WTC11 (cell line): ENCODE data around the gene CDK18.

Experiments
- ATF3 ChIP-seq: sonication (generic); formaldehyde crosslinking; conservative IDR thresholded peaks from 2 replicates; pipeline ENCODE4 v1.8.1; 2022; ENCODE audit warnings: mild to moderate bottlenecking, missing genetic modification reagents
- CTCF ChIP-seq: fragments of 200-600 bp; IDR thresholded peaks from 2 replicates; pipeline ENCODE4 v1.8.0; 2022; ENCODE audit warnings: antibody characterized with exemption
- ELF4 ChIP-seq: sonication (generic); formaldehyde crosslinking; IDR thresholded peaks from 2 replicates; pipeline ENCODE4 v1.8.1; 2022; ENCODE audit warnings: low read depth, mild to moderate bottlenecking, moderate library complexity, missing genetic modification reagents
- NFE2L1 ChIP-seq: sonication (generic); formaldehyde crosslinking; IDR thresholded peaks from 2 replicates; pipeline ENCODE4 v1.8.1; 2023; ENCODE audit warnings: missing genetic modification reagents
- NR3C1 ChIP-seq: sonication (generic); formaldehyde crosslinking; conservative IDR thresholded peaks from 2 replicates; pipeline ENCODE4 v1.8.1; 2023; ENCODE audit warnings: low read depth, mild to moderate bottlenecking, missing genetic modification reagents
- SMAD3 ChIP-seq: sonication (generic); formaldehyde crosslinking; IDR thresholded peaks from 2 replicates; pipeline ENCODE4 v1.8.0; 2022; ENCODE audit warnings: missing genetic modification reagents, mild to moderate bottlenecking, borderline replicate concordance
- SP1 ChIP-seq: sonication (generic); formaldehyde crosslinking; conservative IDR thresholded peaks from 2 replicates; pipeline ENCODE4 v1.8.1; 2022; ENCODE audit warnings: missing genetic modification reagents
- TCF7 ChIP-seq: sonication (generic); formaldehyde crosslinking; IDR thresholded peaks from 2 replicates; pipeline ENCODE4 v1.8.0; 2022; ENCODE audit warnings: mild to moderate bottlenecking, low read depth, missing genetic modification reagents, moderate library complexity
- ZBTB21 ChIP-seq: sonication (generic); formaldehyde crosslinking; IDR thresholded peaks from 2 replicates; pipeline ENCODE4 v1.8.1; 2023; ENCODE audit warnings: mild to moderate bottlenecking, missing genetic modification reagents, borderline replicate concordance
- TF ChIP-seq, protein P1 (sequence below): sonication (generic); formaldehyde crosslinking; conservative IDR thresholded peaks from 2 replicates; pipeline ENCODE4 v1.8.1; 2023; ENCODE audit warnings: mild to moderate bottlenecking, low read depth, missing genetic modification reagents, moderate library complexity
- TF ChIP-seq, protein P2 (sequence below): sonication (generic); formaldehyde crosslinking; IDR thresholded peaks from 2 replicates; pipeline ENCODE4 v1.8.0; 2022; ENCODE audit warnings: mild to moderate bottlenecking, missing genetic modification reagents
- TF ChIP-seq, protein P3 (sequence below): sonication (generic); formaldehyde crosslinking; IDR thresholded peaks from 2 replicates; pipeline ENCODE4 v1.8.1; 2022; ENCODE audit warnings: low read depth, missing genetic modification reagents, borderline replicate concordance

GRCh38 chr1:205458777-205459566 is 45.5 kb upstream of the CDK18 start:
- no peak for TF ChIP-seq CTCF
- TF ChIP-seq, protein P1, sequence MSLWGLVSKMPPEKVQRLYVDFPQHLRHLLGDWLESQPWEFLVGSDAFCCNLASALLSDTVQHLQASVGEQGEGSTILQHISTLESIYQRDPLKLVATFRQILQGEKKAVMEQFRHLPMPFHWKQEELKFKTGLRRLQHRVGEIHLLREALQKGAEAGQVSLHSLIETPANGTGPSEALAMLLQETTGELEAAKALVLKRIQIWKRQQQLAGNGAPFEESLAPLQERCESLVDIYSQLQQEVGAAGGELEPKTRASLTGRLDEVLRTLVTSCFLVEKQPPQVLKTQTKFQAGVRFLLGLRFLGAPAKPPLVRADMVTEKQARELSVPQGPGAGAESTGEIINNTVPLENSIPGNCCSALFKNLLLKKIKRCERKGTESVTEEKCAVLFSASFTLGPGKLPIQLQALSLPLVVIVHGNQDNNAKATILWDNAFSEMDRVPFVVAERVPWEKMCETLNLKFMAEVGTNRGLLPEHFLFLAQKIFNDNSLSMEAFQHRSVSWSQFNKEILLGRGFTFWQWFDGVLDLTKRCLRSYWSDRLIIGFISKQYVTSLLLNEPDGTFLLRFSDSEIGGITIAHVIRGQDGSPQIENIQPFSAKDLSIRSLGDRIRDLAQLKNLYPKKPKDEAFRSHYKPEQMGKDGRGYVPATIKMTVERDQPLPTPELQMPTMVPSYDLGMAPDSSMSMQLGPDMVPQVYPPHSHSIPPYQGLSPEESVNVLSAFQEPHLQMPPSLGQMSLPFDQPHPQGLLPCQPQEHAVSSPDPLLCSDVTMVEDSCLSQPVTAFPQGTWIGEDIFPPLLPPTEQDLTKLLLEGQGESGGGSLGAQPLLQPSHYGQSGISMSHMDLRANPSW = no peak
- no peak for TF ChIP-seq ZBTB21
- no peak for TF ChIP-seq ELF4 (CRISPR knock-in tag)
- TF ChIP-seq SMAD3 (CRISPR knock-in tag) = peak; percentile 74; the same call in 1 of the 2 replicates
- TF ChIP-seq ATF3 (CRISPR knock-in tag) = no peak
- TF ChIP-seq SP1 (CRISPR knock-in tag) = no peak
- TF ChIP-seq, protein P2, sequence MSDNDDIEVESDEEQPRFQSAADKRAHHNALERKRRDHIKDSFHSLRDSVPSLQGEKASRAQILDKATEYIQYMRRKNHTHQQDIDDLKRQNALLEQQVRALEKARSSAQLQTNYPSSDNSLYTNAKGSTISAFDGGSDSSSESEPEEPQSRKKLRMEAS (CRISPR knock-in tag) = peak; percentile 20; the same call in 1 of the 2 replicates
- no peak for TF ChIP-seq NR3C1
- no peak for TF ChIP-seq TCF7
- TF ChIP-seq, protein P3, sequence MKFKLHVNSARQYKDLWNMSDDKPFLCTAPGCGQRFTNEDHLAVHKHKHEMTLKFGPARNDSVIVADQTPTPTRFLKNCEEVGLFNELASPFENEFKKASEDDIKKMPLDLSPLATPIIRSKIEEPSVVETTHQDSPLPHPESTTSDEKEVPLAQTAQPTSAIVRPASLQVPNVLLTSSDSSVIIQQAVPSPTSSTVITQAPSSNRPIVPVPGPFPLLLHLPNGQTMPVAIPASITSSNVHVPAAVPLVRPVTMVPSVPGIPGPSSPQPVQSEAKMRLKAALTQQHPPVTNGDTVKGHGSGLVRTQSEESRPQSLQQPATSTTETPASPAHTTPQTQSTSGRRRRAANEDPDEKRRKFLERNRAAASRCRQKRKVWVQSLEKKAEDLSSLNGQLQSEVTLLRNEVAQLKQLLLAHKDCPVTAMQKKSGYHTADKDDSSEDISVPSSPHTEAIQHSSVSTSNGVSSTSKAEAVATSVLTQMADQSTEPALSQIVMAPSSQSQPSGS (CRISPR knock-in tag) = no peak
- TF ChIP-seq NFE2L1 (CRISPR knock-in tag) = peak; percentile 72; the same call in 1 of the 2 replicates
